NCI-H2196 treated with DMSO at 0.1 percent for 48 hours (cell line): ENCODE results near the gene ETNK2.

ENCODE experiments used
- DNase-seq: peaks from one replicate; lab custom pipeline; 2025; ENCODE audit not compliant: unreplicated experiment; lab: John Stamatoyannopoulos, UW

ETNK2 gene

GRCh38 chr1:204083491-204083890 lies 68.4 kb downstream of the ETNK2 start:
- no peak for DNase-seq

- no peak for DNase-seq
These were observed 69.9 kb downstream of the ETNK2 start for GRCh38 chr1:204081791-204082513.

GRCh38 chr1:204081164-204081790 lies 70.6 kb downstream of the ETNK2 start:
- no peak for DNase-seq
